Measurements from ENCODE around the gene KRT20. TPM values are rescaled to one million over a fixed set of nuclear protein-coding genes. Genes with fewer than 3 reads are reported as not detected.

Gene KRT20
- total RNA-seq, 1 experiment from 2014 or later: not detected

DNA sequence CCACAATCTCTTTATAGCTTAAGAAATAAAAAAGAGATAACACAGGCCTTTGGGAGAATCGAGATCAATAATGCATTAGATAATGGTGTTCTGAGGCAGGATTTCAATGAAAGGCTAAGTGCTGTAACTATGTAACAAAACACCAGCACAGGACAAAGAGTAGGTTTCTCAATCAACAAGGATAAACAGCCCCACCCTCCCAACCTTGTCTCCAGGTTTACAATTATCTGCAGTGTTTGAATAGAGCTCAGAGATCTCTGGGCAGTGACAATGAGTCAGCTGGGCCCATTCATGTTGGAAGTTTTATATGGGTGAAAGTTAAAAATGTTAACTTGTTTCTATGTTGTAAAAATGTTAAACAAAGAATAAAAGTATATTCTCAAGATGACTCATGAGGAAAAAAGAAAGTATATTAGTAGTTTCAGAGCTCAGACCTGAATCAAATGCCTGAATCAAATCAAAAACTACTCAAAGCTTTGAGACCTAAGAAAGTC is 17.0 kb upstream of the KRT20 start:
- in situ Hi-C loops (cut with HindIII; ENCODE audit: low sequenced_read_pairs): no loop called here
- DNase-seq (ENCODE audit: low spot score): no peak

DNA sequence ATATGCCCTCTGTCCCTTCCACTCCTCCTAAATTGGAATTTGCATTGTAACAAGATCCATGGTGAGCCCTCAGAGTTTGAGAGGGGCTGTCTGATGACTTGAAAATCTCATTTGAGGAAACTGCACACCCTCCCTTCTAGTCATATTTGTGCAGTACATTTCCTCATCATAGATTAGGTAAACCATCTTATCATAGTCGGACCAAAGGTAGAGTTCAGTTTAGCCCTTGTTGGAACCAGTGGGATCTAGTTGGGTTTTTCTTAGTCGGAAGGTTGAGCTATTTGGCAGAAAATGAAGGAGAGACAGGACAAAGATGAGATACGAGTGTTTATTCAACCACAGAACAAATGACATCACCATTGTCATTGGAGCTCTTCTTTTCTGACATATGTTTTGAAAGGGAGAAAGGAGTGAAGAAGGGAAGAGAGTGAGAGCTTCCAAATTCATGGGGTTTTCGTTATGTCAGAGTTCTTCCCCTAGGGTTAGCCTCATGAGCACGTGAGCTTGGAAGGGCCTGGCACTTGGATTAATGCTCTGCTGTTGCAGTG is 15.8 kb upstream of the KRT20 start:
- DNase-seq (ENCODE audit: low spot score): no peak
- in situ Hi-C loops (cut with HindIII; ENCODE audit: low sequenced_read_pairs): no loop called here

GRCh38 chr17:40896916-40897455 is 11.9 kb upstream of the KRT20 start:
- in situ Hi-C loops (cut with HindIII; ENCODE audit: low sequenced_read_pairs): no loop called here
- DNase-seq (ENCODE audit: low spot score): no peak

DNA sequence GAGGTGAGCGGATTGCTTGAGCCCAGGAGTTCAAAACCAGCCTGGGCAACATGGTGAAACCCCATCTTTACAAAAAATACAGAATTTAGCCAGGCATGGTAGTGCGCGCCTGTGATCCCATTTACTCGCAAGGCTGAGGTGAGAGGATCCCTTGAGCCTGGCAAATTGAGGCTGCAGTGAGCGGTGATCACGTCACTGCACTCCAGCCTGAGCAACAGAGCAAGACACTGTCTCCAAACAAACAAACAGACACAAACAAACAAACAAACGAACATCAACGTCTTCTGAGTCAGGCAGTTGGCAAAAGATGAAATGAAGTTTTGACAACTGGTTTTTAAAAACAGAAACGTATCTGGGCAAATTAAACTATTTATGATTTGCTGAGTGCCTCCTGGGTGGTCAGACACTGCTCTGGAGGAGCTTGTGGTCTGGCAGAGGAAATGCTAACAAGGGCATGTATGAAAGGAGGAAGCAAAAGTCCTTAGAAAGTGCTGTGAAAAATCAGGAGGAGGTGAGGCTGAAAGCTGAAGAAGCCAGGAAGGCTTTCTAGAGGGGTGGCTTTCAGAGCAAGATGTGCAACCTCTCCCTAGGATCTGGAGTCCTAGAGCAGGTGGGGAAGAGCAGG is 10.2 kb upstream of the KRT20 start:
- DNase-seq (ENCODE audit: low spot score): no peak

DNA sequence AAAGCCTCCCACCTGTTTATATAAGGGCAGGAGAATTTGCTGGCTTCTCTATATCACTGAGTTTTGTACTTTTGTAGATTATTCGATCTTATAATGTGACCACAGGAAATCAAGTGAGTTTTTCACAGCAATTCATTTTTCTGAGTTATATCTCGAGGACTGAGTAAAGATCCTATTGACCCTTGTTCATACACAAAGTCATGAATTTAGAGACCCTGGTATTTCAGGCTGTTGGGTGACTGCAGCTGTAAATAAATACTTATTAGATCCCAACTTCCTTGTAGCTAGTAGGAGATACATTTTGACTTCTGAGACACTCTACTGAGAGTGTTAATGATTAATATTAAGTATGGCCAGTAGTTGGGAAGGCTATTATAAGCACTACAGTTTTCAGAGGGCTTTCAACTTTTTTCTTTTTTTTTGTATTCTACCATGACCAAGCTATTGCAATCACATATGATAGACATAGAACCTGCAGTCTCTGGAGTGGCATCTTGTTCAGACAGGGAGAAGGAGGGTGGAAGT is 3.2 kb upstream of the KRT20 start:
- DNase-seq (ENCODE audit: low spot score): no peak
- in situ Hi-C loops (cut with HindIII; ENCODE audit: low sequenced_read_pairs): no loop called here

More for the DNA sequence above, 10.2 kb upstream of the KRT20 start:
- in situ Hi-C loops (cut with HindIII; ENCODE audit: low sequenced_read_pairs): no loop called here

GRCh38 chr17:40886090-40886489 is 1.0 kb upstream of the KRT20 start:
- in situ Hi-C loops (cut with HindIII; ENCODE audit: low sequenced_read_pairs): no loop called here
- DNase-seq (ENCODE audit: low spot score): no peak

DNA sequence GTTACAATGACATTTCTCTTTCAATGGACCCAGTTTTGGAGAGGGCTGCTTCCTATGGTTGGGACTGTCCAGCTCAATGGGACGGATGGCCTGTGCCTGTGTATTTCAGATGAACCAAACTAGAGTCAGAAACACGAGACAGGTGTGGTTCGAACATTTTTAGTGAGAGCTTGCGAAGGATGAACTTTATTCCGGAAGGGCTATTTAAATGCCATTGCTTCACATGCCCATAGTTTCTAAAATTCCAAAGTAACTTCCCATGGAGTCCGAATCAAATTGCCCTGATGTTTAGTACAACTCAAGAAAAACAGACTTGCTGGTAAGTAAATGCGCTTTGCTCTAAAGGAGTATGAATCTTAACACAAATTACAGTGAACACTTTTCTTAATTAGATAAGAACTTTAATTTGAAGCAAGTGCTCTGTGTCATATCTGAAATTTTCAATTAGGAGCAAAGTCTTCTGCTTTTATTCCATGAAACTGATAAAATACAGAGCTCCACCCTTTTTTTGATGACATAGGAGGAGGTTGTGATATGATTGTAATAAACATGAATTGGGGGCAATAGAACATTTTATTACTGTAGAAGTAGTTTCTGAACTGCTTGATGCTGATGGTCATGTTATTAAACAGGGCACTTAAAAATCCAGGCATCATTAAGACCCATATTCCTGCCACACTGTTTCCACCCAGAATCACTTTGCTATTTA is 1.3 kb downstream of the KRT20 start:
- DNase-seq (ENCODE audit: low spot score): no peak
- in situ Hi-C loops (cut with HindIII; ENCODE audit: low sequenced_read_pairs): no loop called here

GRCh38 chr17:40883031-40883430 is 2.0 kb downstream of the KRT20 start:
- DNase-seq (ENCODE audit: low spot score): no peak
- in situ Hi-C loops (cut with HindIII; ENCODE audit: low sequenced_read_pairs): no loop called here

- in situ Hi-C loops (cut with HindIII; ENCODE audit: low sequenced_read_pairs): no loop called here
- DNase-seq (ENCODE audit: low spot score): no peak
These were observed 6.0 kb downstream of the KRT20 start for GRCh38 chr17:40879026-40879425.

DNA sequence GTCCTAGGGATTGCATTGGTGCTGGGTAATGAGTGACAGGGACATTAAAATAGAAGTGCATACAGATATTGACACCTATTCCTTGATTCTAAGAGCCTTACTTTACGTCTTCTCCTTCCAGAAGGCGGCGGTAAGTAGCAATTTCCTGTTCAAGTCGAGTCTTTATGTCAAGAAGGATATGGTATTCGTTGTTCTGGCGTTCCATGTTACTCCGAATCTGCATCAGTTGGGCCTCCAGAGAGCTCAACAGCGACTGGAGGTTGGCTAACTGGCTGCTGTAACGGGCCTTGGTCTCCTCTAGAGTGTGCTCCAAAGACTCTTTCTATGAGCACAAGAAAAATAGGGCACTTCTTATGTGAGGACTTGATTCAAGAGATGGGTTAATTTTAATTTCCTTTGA is 7.0 kb downstream of the KRT20 start:
- in situ Hi-C loops (cut with HindIII; ENCODE audit: low sequenced_read_pairs): no loop called here
- DNase-seq (ENCODE audit: low spot score): no peak

DNA sequence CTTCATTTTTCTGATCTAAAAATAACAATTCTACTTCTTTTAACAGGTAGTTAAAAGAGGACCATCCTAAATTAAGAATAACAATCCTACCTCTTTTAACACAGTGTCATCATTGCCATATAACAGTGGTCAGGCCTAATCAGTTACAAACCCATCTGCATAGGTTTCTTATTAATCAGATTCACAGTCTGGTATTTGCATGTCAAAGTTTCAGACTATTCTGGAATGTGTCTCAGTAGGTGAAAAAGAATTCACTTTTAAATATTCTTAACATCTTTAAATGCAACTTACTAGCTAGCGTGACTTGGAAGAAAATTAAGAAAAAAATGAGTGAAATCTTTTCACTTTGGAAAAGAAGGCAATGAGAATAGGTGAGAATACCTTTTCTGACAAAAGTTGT is 11.2 kb downstream of the KRT20 start:
- no peak for DNase-seq (ENCODE audit: low spot score)
- in situ Hi-C loops (cut with HindIII; ENCODE audit: low sequenced_read_pairs): no loop called here

DNA sequence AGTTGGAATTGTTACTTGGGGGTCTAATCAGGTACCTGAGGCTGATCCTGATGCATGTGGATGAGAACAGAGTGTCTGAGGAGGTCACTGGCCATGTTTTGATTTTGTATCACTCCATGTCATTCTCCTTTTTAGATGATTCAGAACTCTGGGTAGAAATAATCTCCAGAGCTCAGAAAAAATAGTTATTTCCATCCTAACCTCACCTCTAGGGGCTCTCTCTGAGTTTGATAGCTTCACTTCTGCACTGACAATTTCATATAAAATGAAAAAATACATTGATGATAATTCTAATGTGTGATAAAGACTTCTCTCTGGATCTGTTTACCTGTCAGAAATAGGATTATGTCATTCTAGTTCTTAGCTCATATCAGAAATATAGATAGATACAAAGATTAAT is 11.8 kb downstream of the KRT20 start:
- DNase-seq (ENCODE audit: low spot score): no peak
- in situ Hi-C loops (cut with HindIII; ENCODE audit: low sequenced_read_pairs): no loop called here

DNA sequence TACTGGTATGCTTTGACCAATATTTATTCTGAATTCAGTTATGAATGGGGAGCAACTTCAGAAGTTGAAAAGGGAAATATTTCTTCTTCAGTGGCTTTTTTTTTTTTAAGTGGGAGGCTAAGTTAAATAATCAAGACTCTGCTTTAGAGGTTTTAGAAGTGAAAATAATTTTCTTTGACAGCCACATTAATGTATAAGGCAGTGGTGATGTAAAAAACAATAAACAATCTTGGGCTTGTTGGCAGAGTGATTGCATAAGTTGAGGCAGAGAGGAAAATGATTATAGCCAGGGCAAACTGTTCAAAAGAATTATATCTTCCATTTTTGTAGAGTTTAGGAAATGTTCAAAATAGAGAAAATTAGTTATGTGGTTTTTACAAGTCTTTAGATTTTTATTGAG is 12.6 kb downstream of the KRT20 start:
- no peak for DNase-seq (ENCODE audit: low spot score)
- in situ Hi-C loops (cut with HindIII; ENCODE audit: low sequenced_read_pairs): no loop called here

GRCh38 chr17:40871316-40871715 is 13.7 kb downstream of the KRT20 start:
- in situ Hi-C loops (cut with HindIII; ENCODE audit: low sequenced_read_pairs): no loop called here
- DNase-seq (ENCODE audit: low spot score): no peak

- no peak for DNase-seq (ENCODE audit: low spot score)
- in situ Hi-C loops (cut with HindIII; ENCODE audit: low sequenced_read_pairs): no loop called here
These were observed 14.9 kb downstream of the KRT20 start for GRCh38 chr17:40870136-40870535.

GRCh38 chr17:40866838-40867237 is 18.2 kb downstream of the KRT20 start, which contains the start of gene KRT12:
KRT12 (minus strand) TSS chr17:40867223; CDS start chr17:40867186, 37 bp downstream.
- DNase-seq (ENCODE audit: low spot score): no peak
- in situ Hi-C loops (cut with HindIII; ENCODE audit: low sequenced_read_pairs): no loop called here

GRCh38 chr17:40864661-40865390 is 20.2 kb downstream of the KRT20 start:
- DNase-seq (ENCODE audit: low spot score): no peak
- in situ Hi-C loops (cut with HindIII; ENCODE audit: low sequenced_read_pairs): no loop called here

- in situ Hi-C loops (cut with HindIII; ENCODE audit: low sequenced_read_pairs): no loop called here
- DNase-seq (ENCODE audit: low spot score): no peak
These were observed 21.9 kb downstream of the KRT20 start for GRCh38 chr17:40862985-40863733.

- in situ Hi-C loops (cut with HindIII; ENCODE audit: low sequenced_read_pairs): no loop called here
- DNase-seq (ENCODE audit: low spot score): no peak
These were observed 25.5 kb downstream of the KRT20 start for GRCh38 chr17:40859536-40859935.
